DND-41 (cell line): ENCODE data around the gene IFNLR1.

Experiments
- EZH2 ChIP-seq: IDR thresholded peaks from 3 replicates; pipeline ENCODE4 v1.6.1; 2012; ENCODE audit warnings: borderline replicate concordance, low read depth, mild to moderate bottlenecking, moderate library complexity, low read length, inconsistent platforms; ENCODE audit not compliant: severe bottlenecking
- TF ChIP-seq, protein P1 (sequence below): IDR thresholded peaks from 2 replicates; pipeline ENCODE4 v1.5.1; 2012; ENCODE audit warnings: borderline replicate concordance, low read length, moderate library complexity, mild to moderate bottlenecking; ENCODE audit not compliant: poor library complexity, severe bottlenecking; ENCODE audit errors: extremely low read depth

- TF ChIP-seq, protein P1, sequence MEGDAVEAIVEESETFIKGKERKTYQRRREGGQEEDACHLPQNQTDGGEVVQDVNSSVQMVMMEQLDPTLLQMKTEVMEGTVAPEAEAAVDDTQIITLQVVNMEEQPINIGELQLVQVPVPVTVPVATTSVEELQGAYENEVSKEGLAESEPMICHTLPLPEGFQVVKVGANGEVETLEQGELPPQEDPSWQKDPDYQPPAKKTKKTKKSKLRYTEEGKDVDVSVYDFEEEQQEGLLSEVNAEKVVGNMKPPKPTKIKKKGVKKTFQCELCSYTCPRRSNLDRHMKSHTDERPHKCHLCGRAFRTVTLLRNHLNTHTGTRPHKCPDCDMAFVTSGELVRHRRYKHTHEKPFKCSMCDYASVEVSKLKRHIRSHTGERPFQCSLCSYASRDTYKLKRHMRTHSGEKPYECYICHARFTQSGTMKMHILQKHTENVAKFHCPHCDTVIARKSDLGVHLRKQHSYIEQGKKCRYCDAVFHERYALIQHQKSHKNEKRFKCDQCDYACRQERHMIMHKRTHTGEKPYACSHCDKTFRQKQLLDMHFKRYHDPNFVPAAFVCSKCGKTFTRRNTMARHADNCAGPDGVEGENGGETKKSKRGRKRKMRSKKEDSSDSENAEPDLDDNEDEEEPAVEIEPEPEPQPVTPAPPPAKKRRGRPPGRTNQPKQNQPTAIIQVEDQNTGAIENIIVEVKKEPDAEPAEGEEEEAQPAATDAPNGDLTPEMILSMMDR, result no peak
- no peak for TF ChIP-seq EZH2
These were observed at the start of gene IFNLR1 for GRCh38 chr1:24186993-24187790.
